Eye (tissue), 1 donor: ENCODE data around the gene IL37.
"Not testable (repeated sequence)": the region's sequence is repeated elsewhere in the genome, so short reads cannot be mapped to it uniquely, and the experiment has no call there.

Experiments
- DNase-seq: peaks from one replicate; pipeline ENCODE4 v3.0.0-alpha.2; 2015

Gene IL37

DNA sequence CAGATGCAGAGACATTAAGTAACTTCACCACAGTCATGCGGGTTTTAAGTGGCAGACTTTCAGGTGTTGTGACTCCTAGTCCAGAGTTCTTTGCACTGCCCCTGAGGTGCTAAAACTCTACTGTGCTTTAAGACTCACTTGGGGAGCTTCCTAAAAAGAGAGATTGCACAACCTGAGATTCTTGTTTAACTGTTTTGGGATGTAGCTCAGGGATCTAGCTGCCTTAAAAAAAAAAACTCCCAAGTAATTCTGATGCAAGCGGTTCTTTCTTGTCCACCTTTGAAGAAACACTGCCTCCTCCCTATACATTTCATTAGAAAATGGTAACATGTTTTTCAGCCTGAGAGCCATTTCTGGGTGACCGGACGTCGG lies 13.0 kb downstream of the IL37 start:
- DNase-seq: no peak

DNA sequence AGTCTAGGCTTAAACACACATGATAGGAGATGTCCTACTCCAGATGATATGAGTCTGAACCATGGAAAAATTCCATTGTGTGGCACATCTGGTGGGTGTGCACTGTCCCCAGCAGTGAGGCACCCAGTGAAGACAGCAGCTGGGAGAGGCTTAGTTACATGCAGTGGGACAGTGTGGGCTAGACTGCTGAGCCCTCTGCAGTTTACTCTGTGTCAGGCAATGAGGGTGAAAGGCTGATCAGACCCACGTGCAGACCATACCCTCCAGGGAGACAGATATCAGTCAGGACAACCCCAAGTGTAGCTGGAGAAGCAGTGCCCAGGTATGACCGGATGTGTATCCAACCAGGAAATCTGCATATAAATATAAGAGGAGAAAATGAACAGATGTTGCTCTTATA lies 13.4 kb downstream of the IL37 start:
- no peak for DNase-seq

DNA sequence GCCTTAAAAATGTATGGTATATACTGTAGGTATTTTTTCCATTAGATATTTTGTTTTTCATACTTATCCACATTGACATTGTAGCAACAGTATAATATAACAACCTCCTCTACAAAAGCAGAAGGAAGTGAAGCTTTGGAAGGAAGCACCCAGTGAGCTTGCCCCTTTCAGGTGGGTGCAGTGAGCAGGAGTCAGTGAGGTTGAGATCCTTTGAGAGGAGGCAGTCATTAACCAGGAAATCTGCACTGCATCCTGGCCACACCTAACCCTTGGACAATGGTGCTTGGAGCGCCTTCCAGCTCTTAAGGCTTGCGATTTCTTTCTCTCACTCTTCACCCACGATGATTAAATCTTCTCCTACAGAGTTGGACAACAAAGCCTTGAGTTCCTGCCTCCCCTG lies 13.9 kb downstream of the IL37 start:
- no peak for DNase-seq

DNA sequence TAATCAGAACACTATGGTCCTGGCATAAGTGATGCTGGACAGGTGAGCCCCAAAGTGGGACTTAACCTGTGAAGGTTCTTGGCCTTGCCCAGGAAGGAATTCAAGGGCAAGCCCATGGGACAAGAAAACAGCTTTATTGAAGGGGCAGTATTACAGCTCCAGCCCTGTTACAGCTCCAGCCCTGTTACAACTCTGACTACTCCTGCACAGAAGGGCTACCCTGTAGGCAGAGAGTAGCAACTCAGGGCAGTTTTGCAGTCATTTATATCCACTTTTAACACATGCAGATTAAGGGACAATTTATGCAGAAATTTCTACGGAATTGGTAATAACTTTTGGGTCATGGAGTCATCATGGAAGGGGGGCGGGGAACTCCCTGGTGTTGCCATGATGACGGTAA lies 15.7 kb downstream of the IL37 start:
- DNase-seq: no peak

DNA sequence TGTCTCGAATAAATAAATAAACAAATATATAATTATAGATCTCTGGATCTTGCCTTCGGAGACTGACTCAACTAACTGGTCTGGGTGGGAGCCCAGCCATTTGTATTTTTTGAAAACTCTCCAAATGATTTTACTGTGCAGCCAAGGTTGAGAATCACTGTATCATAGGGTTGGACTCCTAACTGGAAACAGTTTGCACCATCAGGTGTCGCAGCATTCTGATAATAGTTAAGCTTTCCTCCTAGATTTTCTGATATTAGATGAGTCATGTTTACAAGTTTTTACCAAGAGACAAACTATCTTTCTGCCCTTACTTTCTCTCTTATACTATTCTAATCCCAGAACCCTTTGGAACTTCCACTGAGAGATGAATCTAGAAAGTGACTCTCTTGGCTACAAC lies 16.8 kb downstream of the IL37 start:
- DNase-seq: no peak

DNA sequence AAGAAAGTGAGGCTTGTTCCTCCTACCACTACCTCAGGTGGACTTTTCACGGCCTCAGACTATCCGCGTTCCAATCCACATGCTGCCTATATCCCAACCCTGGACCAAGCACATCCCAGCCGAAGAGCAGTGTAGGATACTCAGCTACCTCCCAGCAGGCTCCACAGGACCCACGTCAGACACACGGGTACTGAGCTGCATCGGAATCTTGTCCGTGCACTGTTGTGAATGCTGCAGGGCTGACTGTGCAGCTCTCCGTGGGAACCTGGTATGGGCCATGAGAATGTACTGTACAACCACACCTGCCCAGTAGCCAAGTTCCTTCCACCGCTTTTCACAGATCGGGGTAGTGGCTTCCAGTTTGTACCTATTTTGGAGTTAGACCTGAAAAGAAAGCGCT lies 22.3 kb downstream of the IL37 start:
- no peak for DNase-seq

DNA sequence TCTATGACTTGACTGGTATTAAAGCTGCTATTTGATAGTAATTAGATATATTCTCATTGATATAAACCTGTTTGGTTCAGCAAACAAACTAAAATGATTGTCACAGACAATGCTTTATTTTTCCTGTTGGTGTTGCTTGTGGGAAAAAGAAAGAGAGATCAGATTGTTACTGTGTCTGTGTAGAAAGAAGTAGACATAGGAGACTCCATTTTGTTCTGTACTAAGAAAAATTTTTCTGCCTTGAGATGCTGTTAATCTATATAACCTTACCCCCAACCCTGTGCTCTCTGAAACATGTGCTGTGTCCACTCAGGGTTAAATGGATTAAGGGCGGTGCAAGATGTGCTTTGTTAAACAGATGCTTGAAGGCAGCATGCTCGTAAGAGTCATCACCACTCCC lies 23.2 kb downstream of the IL37 start:
- DNase-seq: not testable (repeated sequence)

DNA sequence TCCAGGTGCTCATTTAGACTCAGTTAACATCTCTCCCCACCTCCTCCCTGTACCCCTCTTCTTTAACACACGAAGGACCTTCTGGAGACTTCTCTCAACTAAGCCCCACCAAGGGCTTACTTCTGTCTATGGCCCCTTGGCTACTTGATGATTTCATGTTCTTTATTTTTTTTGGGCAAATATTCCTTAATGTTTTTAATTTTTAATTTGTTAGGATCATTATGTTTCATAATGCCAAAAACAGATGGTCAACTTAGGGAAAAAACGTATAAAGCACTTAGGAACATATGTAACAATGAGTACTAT lies 25.9 kb downstream of the IL37 start:
- no peak for DNase-seq

DNA sequence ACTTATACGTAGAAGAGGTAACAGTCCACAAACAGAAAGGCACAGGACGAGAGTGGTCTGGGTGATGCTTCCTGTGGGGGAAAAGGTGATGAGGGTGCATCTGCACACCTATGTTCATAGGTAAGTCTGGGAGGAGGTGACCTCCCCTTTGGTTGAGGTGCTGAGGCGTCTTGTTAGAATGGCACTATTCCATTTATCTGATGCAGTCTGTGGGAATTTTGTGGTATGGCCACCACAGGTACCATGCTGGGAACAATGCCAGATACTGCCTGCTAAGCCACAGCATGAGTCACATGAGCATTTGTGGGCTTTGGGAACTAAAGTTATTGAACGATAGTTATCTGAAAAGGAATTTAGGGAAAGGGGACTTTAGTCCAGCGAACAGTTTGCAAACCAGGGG lies 27.9 kb downstream of the IL37 start:
- DNase-seq: no peak

DNA sequence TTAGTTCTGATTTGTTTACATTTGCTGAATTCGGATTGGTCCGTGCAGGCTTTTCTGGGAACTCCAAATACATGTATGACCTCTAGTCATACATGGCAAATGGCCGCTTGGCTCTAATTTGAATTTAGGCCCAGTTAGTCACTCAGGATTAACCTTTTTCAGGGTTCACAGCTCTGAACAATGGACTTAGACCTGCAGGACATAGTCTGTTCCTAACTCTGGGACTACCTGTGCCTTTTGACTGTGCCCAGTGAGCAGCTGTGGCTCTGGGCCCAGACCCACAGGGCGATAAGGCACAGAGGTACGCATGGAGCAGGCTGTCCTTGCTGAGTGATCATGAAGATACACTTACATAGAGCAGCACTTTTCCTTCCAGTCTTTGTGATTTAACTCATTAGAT lies 28.5 kb downstream of the IL37 start:
- DNase-seq: no peak

DNA sequence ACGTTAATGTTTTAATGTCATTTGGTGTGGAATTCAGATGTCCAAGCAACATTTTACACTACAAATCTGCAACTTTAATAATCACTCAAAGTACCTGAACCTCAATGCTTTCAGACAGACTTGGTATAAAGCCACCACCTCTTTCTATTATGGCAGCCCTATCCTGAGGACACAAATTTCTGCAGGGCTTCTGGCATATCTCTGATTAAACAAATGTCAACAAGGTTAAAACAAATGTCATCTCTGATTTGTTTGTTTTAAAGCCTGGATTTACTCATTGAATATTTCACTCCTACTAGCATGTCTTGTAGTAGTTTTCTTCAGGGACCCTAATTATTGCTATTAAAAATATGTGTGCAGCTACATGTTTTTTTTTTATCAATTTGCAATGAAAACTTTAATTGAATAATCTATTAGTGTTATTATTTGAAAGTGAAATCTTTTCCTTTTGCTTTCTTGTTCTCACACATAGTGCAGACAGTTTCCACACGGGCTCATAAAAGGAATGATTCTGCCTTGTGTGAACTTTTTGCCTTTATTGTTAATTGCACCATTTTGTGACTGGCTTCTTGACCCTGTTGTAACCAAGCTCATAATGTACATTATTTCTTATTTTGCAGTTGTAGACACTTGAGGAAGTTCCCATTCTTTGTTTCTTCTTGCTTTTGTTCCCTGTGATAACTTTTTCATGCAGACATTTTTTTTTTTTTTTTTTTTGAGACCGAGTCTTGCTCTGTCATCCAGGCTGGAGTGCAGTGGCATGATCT lies 30.1 kb downstream of the IL37 start:
- DNase-seq: no peak

DNA sequence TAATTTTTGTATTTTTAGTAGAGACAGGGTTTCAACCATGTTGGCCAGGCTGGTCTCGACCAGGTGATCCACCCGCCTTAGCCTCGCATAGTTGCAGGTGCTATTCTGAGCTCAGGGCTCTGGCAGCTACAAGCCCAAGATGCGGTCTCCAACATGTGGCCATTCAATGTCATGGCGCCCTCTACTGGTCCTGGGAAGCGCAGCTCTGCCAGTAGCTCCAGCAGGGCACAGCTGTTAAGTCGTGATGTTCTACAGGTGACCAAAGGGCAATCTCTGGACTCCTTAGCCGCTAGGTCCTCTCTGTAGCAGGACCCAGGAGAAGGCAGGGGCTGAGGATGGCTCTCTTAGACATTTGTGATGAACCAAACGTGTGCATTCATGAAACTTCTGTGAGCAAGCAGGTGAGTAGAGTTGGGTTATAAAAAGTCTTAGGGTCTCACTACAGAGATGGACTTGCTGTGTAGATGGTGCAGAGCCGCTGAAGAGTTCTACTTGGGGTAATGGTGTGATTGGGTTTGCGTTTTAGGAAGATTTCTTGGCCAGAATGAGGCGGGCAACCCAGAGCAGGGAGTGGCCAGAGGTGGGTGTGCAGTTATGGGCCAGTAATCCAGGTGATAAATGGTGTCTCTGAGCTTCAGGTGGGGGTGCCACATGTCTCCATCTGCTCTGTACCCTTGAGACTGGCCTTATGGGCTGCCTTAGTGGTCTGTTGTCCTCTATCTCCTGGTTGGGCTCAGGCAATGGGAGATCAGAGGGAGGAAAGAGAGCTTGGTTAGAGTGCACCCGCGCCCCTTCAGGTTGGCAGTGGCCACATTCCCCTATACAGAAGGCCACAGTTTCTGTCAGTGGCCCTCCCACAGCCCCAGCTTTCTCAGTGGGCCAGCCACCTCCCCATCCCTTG lies 31.0 kb downstream of the IL37 start:
- peak; percentile 80 for DNase-seq

DNA sequence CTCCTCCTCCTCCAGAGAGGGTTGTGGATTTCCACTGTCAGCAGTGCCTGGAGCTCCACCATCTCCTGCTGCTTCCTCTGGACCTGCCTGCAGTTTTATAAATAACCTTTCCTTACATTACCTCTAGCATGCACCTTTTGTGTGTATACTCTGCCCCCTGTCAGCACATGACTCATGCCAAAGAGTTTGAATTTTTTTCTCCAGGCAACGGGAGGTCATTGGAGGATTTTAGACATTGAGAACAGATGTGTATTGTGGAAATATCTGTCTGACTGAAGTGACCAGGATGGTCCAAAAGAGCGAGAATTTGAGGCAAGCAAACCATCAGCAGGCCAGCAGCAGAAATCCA lies 31.7 kb downstream of the IL37 start:
- no peak for DNase-seq

DNA sequence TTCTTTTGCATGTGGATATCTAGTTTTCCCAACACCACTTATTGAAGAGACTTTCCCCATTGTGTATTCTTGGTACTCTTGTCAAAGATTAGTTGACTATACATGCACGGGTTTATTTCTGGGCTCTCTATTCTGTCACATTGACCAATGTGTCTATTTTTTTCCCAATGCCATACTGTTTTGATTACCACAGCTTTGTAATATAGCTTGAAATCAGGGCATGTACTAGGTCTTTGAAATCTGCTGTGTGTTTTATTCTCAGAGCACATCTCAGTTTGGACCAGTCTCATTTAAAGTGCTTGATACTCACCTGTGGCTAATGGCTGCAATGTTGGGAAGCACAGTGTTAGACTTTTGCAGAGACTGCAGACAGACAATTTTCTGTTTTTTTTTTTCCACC lies 34.0 kb downstream of the IL37 start:
- no peak for DNase-seq

DNA sequence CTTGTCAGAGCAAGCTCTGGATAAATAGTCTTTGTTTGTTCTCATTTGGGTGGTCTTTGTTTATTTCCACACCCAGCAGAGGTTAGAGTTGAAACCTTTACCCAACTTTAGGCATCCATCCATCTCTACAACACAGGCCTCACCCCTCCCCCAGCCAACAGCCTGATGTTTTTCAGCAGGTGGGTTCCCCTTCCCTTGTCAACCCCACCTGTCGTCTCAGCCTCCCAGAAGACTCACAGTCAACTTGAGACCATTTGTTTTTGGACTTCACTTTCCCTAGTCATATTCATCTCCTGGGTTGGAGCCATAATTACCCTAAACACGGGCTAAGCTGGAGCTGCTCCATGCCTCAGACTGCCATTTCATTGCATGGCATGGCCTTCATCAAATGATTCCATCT lies 35.1 kb downstream of the IL37 start:
- no peak for DNase-seq

DNA sequence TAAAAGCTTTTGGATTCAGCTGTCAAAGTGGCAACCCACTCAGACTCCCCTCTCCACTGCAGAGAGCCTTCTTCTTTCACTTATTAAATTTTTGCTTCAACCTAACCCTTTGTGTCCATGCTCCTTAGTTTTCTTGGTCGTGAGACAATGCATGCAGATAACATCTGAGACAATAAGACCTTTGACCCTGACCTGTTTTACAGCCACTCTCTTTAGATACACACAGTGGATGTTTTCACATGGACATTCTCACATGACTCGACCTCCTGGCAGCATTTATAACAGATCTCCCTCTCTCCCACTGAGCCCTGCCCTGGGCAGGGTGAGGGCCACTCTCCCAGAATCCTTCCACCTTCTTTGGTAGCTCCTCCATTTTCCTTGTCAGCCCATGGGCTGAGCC lies 36.4 kb downstream of the IL37 start:
- DNase-seq: no peak

DNA sequence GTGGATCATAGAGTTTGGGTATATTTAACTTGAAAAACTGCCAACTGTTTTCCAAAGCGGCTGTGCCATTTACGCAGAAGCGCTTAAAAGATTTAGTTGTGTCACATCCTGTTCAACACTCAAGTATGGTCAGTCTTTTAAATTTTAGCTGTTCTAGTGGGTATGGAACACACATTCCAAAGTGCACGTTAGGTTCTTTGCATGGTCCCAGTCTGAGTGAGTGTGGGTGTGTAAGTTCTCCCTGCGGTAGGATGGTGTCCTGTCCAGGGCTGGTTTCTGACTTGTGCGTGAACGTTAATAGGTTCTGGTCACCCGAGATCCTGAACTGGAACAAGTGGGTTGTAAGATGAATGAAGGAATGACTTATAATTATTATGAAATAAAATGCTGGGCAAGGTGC lies 38.5 kb downstream of the IL37 start:
- no peak for DNase-seq

DNA sequence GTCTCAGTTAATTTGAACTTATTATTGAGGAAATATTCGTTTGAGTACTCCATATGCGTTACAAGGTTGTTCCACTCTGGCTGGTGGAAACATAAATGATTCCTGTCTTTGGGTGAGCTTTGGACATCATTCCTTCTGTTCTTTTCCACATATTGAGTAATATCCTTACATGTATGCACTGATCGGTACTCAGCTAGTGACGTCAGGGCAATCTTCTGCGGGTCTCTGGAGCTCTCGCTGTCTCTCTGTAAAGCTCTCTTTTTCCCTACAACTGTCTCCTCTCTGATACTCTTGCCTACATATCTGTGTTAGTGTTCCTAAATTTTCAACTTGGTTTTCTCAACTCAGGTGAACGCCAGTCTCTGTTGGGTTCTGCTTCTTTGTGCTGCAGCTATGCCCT lies 43.4 kb downstream of the IL37 start:
- no peak for DNase-seq

DNA sequence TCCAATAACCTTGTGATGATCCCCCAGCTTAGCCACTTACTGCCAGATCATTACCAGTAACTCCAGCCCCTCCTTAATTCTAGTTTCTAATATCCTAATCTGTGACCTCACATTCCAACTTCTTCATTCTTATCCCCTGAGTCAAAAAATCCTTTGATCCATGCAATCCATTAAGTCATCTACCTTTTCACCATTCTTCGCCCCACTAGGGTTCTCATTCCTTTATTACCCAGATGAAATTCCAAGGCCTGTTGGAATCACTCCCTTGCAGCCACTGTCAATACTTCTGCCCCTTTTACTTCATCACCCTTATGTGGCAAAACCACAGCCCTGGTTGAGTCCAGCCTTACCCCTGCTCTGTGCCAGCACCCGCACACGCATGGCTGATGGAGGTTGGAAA lies 46.5 kb downstream of the IL37 start:
- DNase-seq: no peak

DNA sequence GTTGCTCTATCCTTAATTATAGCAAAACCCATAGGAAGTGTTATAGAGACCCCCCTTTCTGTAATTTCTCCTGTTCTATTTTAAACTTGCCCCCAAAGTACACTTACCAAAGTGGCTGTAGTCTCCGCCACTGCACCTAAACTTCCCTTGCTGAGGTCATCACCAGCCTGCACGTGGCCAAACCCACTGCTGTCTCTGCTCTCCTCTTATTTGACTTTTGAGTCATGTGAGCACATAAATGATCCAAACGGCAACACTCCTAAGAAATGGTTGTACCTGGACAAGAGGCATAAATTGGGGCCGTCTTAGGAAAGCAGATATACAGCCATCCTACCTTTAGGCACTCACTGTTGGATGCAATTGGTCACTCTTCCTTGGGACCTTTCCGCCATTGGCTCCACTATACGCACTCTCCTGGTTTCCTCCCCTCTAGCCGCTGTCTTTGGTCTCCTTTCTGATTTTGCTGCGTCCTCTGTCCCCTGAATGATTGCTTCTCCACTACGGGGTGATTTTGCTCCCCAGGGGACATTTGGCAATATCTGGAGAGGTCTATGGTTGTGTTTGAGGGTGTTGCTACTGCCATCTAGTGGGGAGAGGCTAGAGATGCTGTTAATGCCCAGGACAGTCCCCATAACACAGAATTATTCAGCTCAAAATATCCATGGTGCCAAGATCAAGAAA lies 47.6 kb downstream of the IL37 start:
- DNase-seq: peak; percentile 82

DNA sequence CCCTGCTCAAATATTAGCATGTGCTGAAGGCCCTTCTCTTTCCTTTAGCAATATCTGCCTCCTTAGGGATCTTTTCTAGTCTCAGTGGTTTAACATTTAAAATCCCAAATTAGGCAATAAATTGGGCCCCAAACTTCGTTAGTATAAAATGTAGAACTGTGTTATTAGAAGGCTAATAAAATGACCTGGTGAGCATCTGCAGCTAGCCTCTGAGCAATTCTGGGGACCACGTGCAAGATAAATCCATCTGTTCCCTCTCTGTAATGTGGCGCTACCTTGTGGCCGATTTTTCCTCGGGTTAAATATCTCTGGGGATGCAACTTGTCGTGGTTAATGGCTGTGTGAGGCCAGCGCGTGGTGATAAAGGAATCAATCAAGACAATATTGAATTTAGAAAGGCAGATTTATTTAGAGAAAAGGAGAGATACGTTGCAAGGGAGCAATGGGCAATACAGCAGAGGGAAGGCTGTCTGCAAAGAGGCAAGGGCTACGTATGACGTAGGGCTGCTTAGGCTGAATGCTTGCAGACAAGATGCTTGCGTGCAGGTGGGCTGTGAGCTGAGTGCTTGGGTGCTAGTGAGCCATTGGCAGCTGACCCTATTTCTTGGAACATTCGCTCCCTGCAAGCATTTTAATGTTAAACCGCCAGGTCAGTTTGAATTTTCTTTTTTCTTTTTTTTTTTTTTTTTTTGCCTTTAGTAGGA lies 48.3 kb downstream of the IL37 start:
- peak; percentile 39 for DNase-seq

DNA sequence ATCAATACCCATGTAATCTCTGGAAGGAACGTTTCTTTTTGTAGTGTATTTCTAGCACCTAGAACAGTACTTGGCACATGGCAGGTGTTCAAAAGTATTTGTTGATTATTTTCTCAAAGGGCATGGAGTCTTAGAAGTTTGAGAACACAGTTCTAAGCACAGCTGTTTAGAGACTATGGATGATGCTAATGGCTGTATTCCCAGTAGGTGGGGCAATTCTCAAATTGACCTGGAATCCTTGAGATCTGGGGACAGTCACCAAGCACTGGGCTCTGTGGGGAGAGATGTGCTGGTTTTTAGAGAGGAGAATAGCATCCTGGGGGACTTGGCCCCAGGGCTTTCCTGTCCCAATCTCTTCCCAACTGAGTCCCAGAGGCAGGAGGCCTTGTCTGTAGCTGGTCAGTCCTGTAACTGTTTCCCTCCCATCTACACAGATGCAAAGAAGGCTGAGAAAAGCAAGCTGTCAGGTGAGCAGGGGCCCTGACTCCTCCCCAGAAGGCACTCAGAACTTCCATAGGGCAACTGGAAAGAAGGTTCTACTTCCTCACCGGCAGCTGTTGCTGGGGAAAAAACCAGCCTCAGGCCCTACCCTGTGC lies 49.4 kb downstream of the IL37 start:
- no peak for DNase-seq
